ENCODE results near the gene TMEM125. TPM values are rescaled to one million over a fixed set of nuclear protein-coding genes. Genes with fewer than 3 reads are reported as not detected.

The TMEM125 gene
- total RNA-seq, 2 donors from 2014 or later = 11.7 to 16.6 TPM

DNA sequence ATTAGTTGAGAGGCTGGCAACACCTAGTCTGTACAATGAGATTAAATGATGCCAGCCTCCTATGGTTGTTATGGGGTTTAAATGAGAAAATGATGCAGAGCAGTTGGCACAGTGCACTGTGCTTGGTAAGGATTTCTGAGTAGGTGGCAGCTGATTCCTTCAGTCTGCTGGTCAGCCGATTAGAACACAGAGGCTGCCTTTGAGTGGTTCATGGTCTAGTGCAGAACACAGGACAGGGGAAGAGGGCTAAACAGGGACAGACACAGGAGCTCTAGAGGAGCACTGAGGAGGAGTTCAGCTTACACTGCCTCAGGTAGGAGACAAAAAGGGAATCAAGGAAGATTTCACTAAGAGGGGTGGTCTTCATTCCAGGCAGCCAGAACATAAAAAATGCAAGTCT, 32.4 kb downstream of the TMEM125 start:
- no peak overlapping the region for H3K4me3 ChIP-seq (ENCODE audit: low read length)
- DNase-seq = no peak
- no peaks in the 10 kb centered on the region for H3K36me3 ChIP-seq (ENCODE audit: control insufficient read depth, insufficient read depth, low read length)
- H3K9ac ChIP-seq (ENCODE audit: extremely low read depth, low read length, poor library complexity, severe bottlenecking) = no peak overlapping the region
- WGBS, 2 experiments (ENCODE audit: insufficient coverage in 1 of 2, insufficient read length in 1 of 2) = 88 to 100% methylated on average over 1 of the region's 1 CpG
- H3K9me3 ChIP-seq (ENCODE audit: control insufficient read depth, low read length) = no peaks in the 10 kb centered on the region
- no peaks in the 10 kb centered on the region for H3K27me3 ChIP-seq (ENCODE audit: control insufficient read depth, insufficient read depth, low read length, poor library complexity, severe bottlenecking)
- no peaks in the 10 kb centered on the region for H3K4me1 ChIP-seq (ENCODE audit: control insufficient read depth, insufficient read depth, low read length)
- H3K36me3 Mint-ChIP-seq (ENCODE audit: low read depth) = no peaks in the 10 kb centered on the region
- H3K9me3 Mint-ChIP-seq = no peaks in the 10 kb centered on the region
- TF ChIP-seq, protein P1, sequence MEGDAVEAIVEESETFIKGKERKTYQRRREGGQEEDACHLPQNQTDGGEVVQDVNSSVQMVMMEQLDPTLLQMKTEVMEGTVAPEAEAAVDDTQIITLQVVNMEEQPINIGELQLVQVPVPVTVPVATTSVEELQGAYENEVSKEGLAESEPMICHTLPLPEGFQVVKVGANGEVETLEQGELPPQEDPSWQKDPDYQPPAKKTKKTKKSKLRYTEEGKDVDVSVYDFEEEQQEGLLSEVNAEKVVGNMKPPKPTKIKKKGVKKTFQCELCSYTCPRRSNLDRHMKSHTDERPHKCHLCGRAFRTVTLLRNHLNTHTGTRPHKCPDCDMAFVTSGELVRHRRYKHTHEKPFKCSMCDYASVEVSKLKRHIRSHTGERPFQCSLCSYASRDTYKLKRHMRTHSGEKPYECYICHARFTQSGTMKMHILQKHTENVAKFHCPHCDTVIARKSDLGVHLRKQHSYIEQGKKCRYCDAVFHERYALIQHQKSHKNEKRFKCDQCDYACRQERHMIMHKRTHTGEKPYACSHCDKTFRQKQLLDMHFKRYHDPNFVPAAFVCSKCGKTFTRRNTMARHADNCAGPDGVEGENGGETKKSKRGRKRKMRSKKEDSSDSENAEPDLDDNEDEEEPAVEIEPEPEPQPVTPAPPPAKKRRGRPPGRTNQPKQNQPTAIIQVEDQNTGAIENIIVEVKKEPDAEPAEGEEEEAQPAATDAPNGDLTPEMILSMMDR (conservative IDR thresholded peaks at IDR 0.05) = no peak
- peaks cover 17% of the 10 kb centered on the region for H3K4me1 Mint-ChIP-seq
- no peak overlapping the region for H3K27ac ChIP-seq (ENCODE audit: low read depth, low read length)
- H3K4me3 Mint-ChIP-seq = no peak overlapping the region
- H3K27ac Mint-ChIP-seq = no peak overlapping the region
- H3K27me3 Mint-ChIP-seq (ENCODE audit: insufficient read depth) = peaks cover 1% of the 10 kb centered on the region

DNA sequence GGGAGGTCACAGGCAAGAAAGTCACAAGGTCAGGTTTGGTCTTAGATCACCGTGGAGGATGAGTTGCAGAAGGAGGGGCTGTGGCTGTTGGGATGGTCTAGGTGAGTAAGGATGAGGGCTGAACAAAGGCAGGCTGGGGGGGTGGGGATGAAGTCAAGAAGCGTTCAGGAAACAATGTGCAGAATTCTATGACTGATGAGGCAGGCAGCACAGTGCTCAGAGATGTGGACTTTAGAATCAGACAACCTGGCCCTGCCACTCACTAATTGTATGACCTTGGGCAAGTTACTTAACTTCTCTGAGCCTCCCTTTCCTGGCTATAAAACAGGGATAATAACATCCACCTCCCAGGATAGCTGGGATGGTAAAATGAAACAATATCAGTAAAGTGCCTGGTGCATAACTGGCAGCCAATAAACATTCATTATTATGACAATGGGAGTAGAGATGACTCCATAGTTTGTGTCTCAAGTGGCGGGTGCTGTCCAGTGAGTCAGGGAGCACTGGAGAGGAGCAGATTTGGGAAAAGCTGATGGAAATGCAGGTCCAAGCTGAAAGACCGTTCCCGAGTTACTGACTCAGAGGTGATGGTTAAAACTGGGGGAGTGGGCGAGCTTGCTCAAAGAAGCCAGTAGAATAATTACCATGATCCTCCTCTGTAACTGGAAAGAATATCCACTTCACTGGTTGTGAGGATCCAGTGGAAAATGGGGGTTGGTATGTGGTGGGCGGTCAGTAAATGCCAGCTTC, 33.1 kb downstream of the TMEM125 start:
- H3K9ac ChIP-seq (ENCODE audit: extremely low read depth, low read length, poor library complexity, severe bottlenecking) = no peak overlapping the region
- no peak for DNase-seq
- TF ChIP-seq, protein P1 (conservative IDR thresholded peaks at IDR 0.05) = no peak
- H3K4me1 ChIP-seq (ENCODE audit: control insufficient read depth, insufficient read depth, low read length) = no peaks in the 10 kb centered on the region
- no peak overlapping the region for H3K27ac ChIP-seq (ENCODE audit: low read depth, low read length)
- 90 to 97% methylated on average over 5 to 7 of the region's 7 CpGs for WGBS, 2 experiments (ENCODE audit: insufficient coverage in 1 of 2, insufficient read length in 1 of 2)
- H3K4me3 ChIP-seq (ENCODE audit: low read length) = no peak overlapping the region
- no peaks in the 10 kb centered on the region for H3K9me3 Mint-ChIP-seq
- no peaks in the 10 kb centered on the region for H3K36me3 ChIP-seq (ENCODE audit: control insufficient read depth, insufficient read depth, low read length)
- H3K27ac Mint-ChIP-seq = no peak overlapping the region
- H3K27me3 Mint-ChIP-seq (ENCODE audit: insufficient read depth) = peaks cover 1% of the 10 kb centered on the region
- no peaks in the 10 kb centered on the region for H3K36me3 Mint-ChIP-seq (ENCODE audit: low read depth)
- H3K4me3 Mint-ChIP-seq = no peak overlapping the region
- no peaks in the 10 kb centered on the region for H3K27me3 ChIP-seq (ENCODE audit: control insufficient read depth, insufficient read depth, low read length, poor library complexity, severe bottlenecking)
- H3K9me3 ChIP-seq (ENCODE audit: control insufficient read depth, low read length) = no peaks in the 10 kb centered on the region
- peaks cover 17% of the 10 kb centered on the region for H3K4me1 Mint-ChIP-seq

GRCh38 chr1:43303471-43304313, 33.9 kb downstream of the TMEM125 start:
- WGBS, 2 experiments (ENCODE audit: insufficient coverage in 1 of 2, insufficient read length in 1 of 2) = 91 to 95% methylated on average over 5 to 8 of the region's 8 CpGs
- peaks cover 17% of the 10 kb centered on the region for H3K4me1 Mint-ChIP-seq

More at GRCh38 chr1:43303471-43304313, 33.9 kb downstream of the TMEM125 start:
- TF ChIP-seq, protein P1 (conservative IDR thresholded peaks at IDR 0.05) = no peak
- no peak overlapping the region for H3K4me3 Mint-ChIP-seq
- H3K9me3 ChIP-seq (ENCODE audit: control insufficient read depth, low read length) = no peaks in the 10 kb centered on the region
- no peaks in the 10 kb centered on the region for H3K27me3 ChIP-seq (ENCODE audit: control insufficient read depth, insufficient read depth, low read length, poor library complexity, severe bottlenecking)
- H3K27ac ChIP-seq (ENCODE audit: low read depth, low read length) = no peak overlapping the region
- no peak overlapping the region for H3K9ac ChIP-seq (ENCODE audit: extremely low read depth, low read length, poor library complexity, severe bottlenecking)
- H3K27ac Mint-ChIP-seq = peak overlapping the region; percentile 5
- H3K27me3 Mint-ChIP-seq (ENCODE audit: insufficient read depth) = peaks cover 1% of the 10 kb centered on the region
- H3K9me3 Mint-ChIP-seq = no peaks in the 10 kb centered on the region
- no peak for DNase-seq
- no peaks in the 10 kb centered on the region for H3K36me3 Mint-ChIP-seq (ENCODE audit: low read depth)
- H3K4me1 ChIP-seq (ENCODE audit: control insufficient read depth, insufficient read depth, low read length) = no peaks in the 10 kb centered on the region
- H3K4me3 ChIP-seq (ENCODE audit: low read length) = no peak overlapping the region
- H3K36me3 ChIP-seq (ENCODE audit: control insufficient read depth, insufficient read depth, low read length) = no peaks in the 10 kb centered on the region

All from endodermal cell (in vitro differentiated cells).